ENCODE results near the gene PPP1R16B. TPM values are rescaled to one million over a fixed set of nuclear protein-coding genes. Genes with fewer than 3 reads are reported as not detected.

PPP1R16B gene
- total RNA-seq, 4 donors from 2014 or later: 1.8 to 11.1 (median 7.0) TPM

DNA sequence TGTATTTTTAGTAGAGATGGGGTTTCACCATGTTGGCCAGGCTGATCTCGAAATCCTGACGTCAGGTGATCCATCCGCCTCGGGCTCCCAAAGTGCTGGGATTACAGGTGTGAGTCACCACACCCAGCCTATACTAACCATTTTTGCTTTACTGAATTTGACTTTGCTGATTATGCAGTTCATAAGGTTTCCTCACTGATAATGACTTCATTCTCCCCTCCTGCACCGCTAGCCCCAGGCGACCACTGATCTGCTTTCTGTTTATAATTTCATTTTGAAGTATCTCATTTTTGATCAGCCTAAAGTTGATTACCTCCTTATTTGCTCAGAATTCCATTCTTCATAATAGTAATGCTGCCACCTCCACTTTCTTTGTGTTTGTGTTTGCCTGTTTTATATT lies 72.0 kb downstream of the PPP1R16B start:
- H3K9me3 ChIP-seq: no peaks in the 10 kb centered on the region
- H3K4me3 ChIP-seq: no peak overlapping the region
- no peak for DNase-seq
- WGBS, 2 donors (ENCODE audit: low coverage in 1 of 2): 88 to 93% methylated on average over 2 to 6 of the region's 6 CpGs
- in situ Hi-C loops (cut with MboI; ENCODE audit: low pct_ligation_motif_present in 1 of 4, low pct_unique_long_range_greater_than_20kb in 1 of 4, low sequenced_read_pairs in 3 of 4): loop anchor here in 2 of 4 donors (10.0 to 25.0 kb wide), 2 partner anchors 73 to 240 kb away; partner anchors contain the start of gene PPP1R16B (in 1 of the 2)
- H3K4me1 ChIP-seq: peaks cover 9 to 25% (median 21%) of the 10 kb centered on the region in 4 donors
- H3K27ac ChIP-seq: peak overlapping the region in 1 of 4 donors; percentile 78
- intact Hi-C loops (cut with DNase I; ENCODE audit: low total_unique reads): no loop called here
- peaks cover 22% of the 10 kb centered on the region for H3K27me3 ChIP-seq
- no peaks in the 10 kb centered on the region for H3K36me3 ChIP-seq
- TF ChIP-seq POLR2AphosphoS5 (IDR thresholded peaks at IDR 0.05): no peak
- TF ChIP-seq, protein P1, sequence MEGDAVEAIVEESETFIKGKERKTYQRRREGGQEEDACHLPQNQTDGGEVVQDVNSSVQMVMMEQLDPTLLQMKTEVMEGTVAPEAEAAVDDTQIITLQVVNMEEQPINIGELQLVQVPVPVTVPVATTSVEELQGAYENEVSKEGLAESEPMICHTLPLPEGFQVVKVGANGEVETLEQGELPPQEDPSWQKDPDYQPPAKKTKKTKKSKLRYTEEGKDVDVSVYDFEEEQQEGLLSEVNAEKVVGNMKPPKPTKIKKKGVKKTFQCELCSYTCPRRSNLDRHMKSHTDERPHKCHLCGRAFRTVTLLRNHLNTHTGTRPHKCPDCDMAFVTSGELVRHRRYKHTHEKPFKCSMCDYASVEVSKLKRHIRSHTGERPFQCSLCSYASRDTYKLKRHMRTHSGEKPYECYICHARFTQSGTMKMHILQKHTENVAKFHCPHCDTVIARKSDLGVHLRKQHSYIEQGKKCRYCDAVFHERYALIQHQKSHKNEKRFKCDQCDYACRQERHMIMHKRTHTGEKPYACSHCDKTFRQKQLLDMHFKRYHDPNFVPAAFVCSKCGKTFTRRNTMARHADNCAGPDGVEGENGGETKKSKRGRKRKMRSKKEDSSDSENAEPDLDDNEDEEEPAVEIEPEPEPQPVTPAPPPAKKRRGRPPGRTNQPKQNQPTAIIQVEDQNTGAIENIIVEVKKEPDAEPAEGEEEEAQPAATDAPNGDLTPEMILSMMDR (IDR thresholded peaks at IDR 0.05): no peak
- TF ChIP-seq EP300 (IDR thresholded peaks at IDR 0.05; ENCODE audit: low read depth): no peak
- no peak for TF ChIP-seq POLR2A (IDR thresholded peaks at IDR 0.05)

DNA sequence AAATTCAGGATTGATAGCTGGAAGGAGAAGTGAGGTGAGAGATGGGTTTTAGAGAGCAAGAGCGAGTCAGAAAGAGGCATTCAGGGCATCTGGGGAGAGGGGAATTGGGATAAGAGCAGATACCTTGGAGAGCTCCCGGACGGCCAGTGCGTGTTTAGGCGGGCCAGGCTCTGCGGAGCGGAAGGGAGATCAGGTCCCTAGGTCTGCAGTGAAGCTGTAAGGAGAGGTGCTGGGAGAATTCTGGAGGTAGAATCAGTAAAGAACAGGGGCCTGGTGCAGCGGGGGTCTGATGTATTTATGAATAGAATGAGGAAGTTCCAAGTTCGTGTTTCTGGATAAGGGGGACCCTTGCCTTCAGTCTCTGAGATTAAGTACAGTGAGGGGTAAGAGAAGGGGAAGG lies 73.4 kb downstream of the PPP1R16B start:
- no peaks in the 10 kb centered on the region for H3K9me3 ChIP-seq
- in situ Hi-C loops (cut with MboI; ENCODE audit: low pct_ligation_motif_present in 1 of 4, low pct_unique_long_range_greater_than_20kb in 1 of 4, low sequenced_read_pairs in 3 of 4): loop anchor here in 2 of 4 donors (10.0 to 25.0 kb wide), 2 partner anchors 74 to 242 kb away; partner anchors contain the start of gene PPP1R16B (in 1 of the 2)
- intact Hi-C loops (cut with DNase I; ENCODE audit: low total_unique reads): no loop called here
- TF ChIP-seq, protein P1 (IDR thresholded peaks at IDR 0.05): no peak
- TF ChIP-seq POLR2A (IDR thresholded peaks at IDR 0.05) (no peak), EP300 (IDR thresholded peaks at IDR 0.05; ENCODE audit: low read depth) (no peak), POLR2AphosphoS5 (IDR thresholded peaks at IDR 0.05) (no peak)
- peaks cover 24% of the 10 kb centered on the region for H3K27me3 ChIP-seq
- no peak overlapping the region for H3K4me3 ChIP-seq
- H3K4me1 ChIP-seq: peaks cover 8 to 20% (median 15%) of the 10 kb centered on the region in 4 donors
- DNase-seq: no peak
- 18 to 37% methylated on average over 9 of the region's 9 CpGs for WGBS, 2 donors (ENCODE audit: low coverage in 1 of 2)
- H3K27ac ChIP-seq: no peak overlapping the region
- H3K36me3 ChIP-seq: no peaks in the 10 kb centered on the region

DNA sequence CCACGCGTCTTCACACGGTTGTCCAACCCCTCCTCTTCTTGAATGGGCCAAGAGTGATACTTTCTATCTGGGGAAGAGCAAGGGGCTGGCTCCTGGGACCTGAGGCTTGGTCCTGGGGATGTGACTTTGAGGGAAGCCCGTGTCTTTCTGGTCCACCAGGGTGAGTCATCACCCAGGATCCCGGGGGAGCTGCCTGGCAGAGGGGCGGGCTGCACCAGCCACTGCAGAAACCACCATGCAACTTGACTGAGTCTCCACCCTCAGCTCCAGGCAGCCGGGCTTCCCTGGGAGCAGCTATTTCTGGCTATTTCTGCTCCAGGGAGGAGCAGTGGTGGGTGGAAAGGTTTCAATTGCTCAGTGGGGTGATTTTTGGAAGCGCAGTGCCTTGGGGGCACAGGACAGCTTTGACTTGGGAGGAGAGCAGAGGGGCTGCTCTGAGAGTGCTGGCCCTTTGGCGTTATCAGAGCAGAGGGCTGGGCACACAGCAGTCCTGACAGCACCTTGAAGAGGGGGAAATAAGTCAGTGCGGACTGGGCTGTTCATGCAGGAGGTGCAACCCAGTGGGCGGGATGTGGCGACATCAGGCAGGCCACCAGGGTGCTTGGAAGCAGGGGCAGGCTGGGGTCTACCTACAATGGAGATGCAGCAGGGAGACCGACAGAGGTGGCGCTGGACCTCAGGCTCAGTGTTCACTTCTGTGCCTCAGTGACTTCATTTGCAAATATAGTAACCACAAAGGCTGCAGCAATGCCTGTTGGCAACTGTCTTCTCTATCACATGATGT lies 75.6 kb downstream of the PPP1R16B start:
- in situ Hi-C loops (cut with MboI; ENCODE audit: low pct_ligation_motif_present in 1 of 4, low pct_unique_long_range_greater_than_20kb in 1 of 4, low sequenced_read_pairs in 3 of 4): loop anchor here in 1 of 4 donors (25.0 kb wide), 1 partner anchor 244 kb away; no protein-coding TSS in a partner anchor
- TF ChIP-seq, protein P1 (IDR thresholded peaks at IDR 0.05): no peak
- TF ChIP-seq POLR2A (IDR thresholded peaks at IDR 0.05) (no peak), POLR2AphosphoS5 (IDR thresholded peaks at IDR 0.05) (no peak), EP300 (IDR thresholded peaks at IDR 0.05; ENCODE audit: low read depth) (no peak)
- H3K27ac ChIP-seq: peak overlapping the region in 1 of 4 donors; percentile 11
- DNase-seq: no peak
- 65 to 67% methylated on average over 3 to 14 of the region's 14 CpGs for WGBS, 2 donors (ENCODE audit: low coverage in 1 of 2)
- H3K27me3 ChIP-seq: peaks cover 24% of the 10 kb centered on the region
- intact Hi-C loops (cut with DNase I; ENCODE audit: low total_unique reads): no loop called here
- H3K9me3 ChIP-seq: no peaks in the 10 kb centered on the region
- H3K36me3 ChIP-seq: no peaks in the 10 kb centered on the region
- peaks cover 0 to 6% (median 0%) of the 10 kb centered on the region in 4 donors for H3K4me1 ChIP-seq
- no peak overlapping the region for H3K4me3 ChIP-seq

DNA sequence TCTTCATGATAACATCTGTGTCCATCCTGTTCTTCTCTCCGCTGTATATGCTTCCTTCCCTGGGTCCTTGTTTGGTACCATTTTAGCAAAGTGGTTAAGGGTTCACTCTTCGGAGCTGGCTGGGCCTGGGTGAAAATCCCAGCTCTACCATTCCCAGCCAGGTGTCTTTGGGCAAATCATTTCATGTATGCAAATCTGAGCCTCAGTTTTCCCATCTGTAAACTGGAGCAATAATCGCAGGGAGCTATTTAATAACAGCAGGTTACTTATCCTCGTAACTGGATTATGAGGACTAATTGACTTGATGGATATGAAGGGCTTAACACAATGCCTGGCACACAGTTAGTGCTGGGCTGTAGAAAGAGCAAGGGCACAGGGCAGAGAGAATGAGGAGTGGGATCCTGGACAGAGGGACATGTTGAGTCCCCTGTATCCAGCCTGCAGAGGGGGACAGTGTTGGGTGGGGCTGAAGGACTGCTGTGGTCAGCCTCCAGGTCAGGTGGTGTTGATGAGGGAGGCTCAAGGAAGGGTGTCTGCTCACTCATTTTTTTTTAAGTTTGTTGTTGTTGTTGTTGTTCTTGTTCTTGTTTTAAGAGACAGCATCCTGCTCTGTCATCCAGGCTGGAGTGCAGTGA lies 76.4 kb downstream of the PPP1R16B start:
- no peaks in the 10 kb centered on the region for H3K36me3 ChIP-seq
- no peaks in the 10 kb centered on the region for H3K9me3 ChIP-seq
- TF ChIP-seq POLR2A (IDR thresholded peaks at IDR 0.05) (no peak), EP300 (IDR thresholded peaks at IDR 0.05; ENCODE audit: low read depth) (no peak), POLR2AphosphoS5 (IDR thresholded peaks at IDR 0.05) (no peak)
- TF ChIP-seq, protein P1 (IDR thresholded peaks at IDR 0.05): no peak
- no peak overlapping the region for H3K27ac ChIP-seq
- in situ Hi-C loops (cut with MboI; ENCODE audit: low pct_ligation_motif_present in 1 of 4, low pct_unique_long_range_greater_than_20kb in 1 of 4, low sequenced_read_pairs in 3 of 4) (loop anchor here in 1 of 4 donors (25.0 kb wide), 1 partner anchor 245 kb away; no protein-coding TSS in a partner anchor), intact Hi-C loops (cut with DNase I; ENCODE audit: low total_unique reads) (no loop called here)
- H3K4me3 ChIP-seq: no peak overlapping the region
- WGBS, 2 donors (ENCODE audit: low coverage in 1 of 2): 91 to 93% methylated on average over 4 of the region's 4 CpGs
- H3K27me3 ChIP-seq: peaks cover 24% of the 10 kb centered on the region
- no peak for DNase-seq
- peaks cover 0 to 6% (median 0%) of the 10 kb centered on the region in 4 donors for H3K4me1 ChIP-seq

All from transverse colon (tissue), 4 donors.